ENCODE data around the gene NXF1.

Gene NXF1

DNA sequence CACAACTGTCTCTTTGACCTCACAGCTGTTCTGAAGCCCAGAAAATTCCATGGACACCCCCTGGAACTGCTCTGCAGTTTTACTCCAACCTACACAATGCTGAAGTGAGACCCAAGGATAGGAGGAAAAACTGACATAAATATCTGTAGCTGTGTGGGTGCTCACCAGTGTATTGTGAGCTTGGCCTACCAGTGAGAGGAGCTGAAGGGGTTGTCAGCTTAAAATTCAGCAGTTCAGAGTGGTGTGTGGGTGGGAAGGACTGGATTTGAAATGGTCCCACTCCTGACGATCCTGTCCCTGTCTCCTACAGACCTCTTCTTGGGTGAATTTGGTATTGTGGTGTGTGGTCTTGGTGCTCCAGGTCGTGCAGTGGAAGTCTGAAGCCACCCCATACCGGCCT, 15.7 kb downstream of the NXF1 start:
- TF ChIP-seq ZFHX2 (tag by site-specific recombination; conservative IDR thresholded peaks at IDR 0.05) (peak; percentile 53), EGR2 (tag by site-specific recombination; IDR thresholded peaks at IDR 0.05; ENCODE audit: low read depth) (peak; percentile 56), ZNF561 (tag by site-specific recombination; IDR thresholded peaks at IDR 0.05; ENCODE audit: borderline replicate concordance) (no peak)
- TF ChIP-seq, protein P1, sequence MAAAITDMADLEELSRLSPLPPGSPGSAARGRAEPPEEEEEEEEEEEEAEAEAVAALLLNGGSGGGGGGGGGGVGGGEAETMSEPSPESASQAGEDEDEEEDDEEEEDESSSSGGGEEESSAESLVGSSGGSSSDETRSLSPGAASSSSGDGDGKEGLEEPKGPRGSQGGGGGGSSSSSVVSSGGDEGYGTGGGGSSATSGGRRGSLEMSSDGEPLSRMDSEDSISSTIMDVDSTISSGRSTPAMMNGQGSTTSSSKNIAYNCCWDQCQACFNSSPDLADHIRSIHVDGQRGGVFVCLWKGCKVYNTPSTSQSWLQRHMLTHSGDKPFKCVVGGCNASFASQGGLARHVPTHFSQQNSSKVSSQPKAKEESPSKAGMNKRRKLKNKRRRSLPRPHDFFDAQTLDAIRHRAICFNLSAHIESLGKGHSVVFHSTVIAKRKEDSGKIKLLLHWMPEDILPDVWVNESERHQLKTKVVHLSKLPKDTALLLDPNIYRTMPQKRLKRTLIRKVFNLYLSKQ (tag by site-specific recombination; IDR thresholded peaks at IDR 0.05; ENCODE audit: borderline replicate concordance): no peak
- no peaks in the 10 kb centered on the region for H3K9me3 ChIP-seq (ENCODE audit: control insufficient read depth, insufficient read depth, low read depth, low read length)
- H3K4me3 ChIP-seq (ENCODE audit: low read depth, low read length): no peak overlapping the region
- CTCF ChIA-PET: interaction anchor here (0.6 to 1.3 kb wide), 4 partner anchors 10 to 74 kb away, joined by 3 to 4 read pairs (median 4); no protein-coding TSS in a partner anchor
- H3K4me1 ChIP-seq (ENCODE audit: control insufficient read depth, insufficient read depth, low read length): no peaks in the 10 kb centered on the region
- POLR2A ChIA-PET: interaction anchor here (0.5 to 5.6 kb wide), 15 partner anchors 15 to 961 kb away, joined by 3 to 47 read pairs (median 5); partner anchors contain the start of genes HNRNPUL2, NXF1, POLR2G and SLC3A2
- H3K36me3 ChIP-seq (ENCODE audit: control insufficient read depth in 2 of 2, insufficient read depth in 1 of 2, low read length in 2 of 2): peaks cover 4 to 54% of the 10 kb centered on the region in 2 experiments; a peak in 2 of 3 replicates
- H3K27ac ChIP-seq (ENCODE audit: extremely low read depth, low read depth, low read length): no peak overlapping the region

DNA sequence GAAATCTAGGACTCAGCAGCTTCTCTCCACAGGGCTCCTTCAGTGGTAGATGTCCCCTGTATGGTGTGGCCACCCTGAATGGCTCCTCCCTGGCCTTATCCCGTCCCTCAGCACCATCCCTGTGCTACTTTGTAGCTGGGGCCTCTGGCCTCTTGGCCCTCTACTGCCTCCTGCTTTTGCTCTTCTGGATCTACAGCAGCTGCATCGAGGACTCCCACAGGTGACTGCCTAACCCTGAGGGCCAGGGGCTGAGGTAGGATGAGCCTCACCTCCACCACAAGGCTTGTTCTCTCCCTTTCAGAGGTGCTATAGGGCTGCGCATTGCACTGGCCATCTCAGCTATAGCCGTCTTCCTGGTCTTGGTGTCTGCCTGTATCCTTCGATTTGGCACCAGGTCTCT, 16.2 kb downstream of the NXF1 start:
- ChIA-PET POLR2A (interaction anchor here (0.5 to 5.6 kb wide), 13 partner anchors 12 to 960 kb away, joined by 3 to 47 read pairs (median 6); partner anchors contain the start of genes NXF1, POLR2G, STX5 and TEX54), CTCF (interaction anchor here (0.8 to 1.1 kb wide), 3 partner anchors 11 to 108 kb away, joined by 3 read pairs; no protein-coding TSS in a partner anchor)
- H3K4me1 ChIP-seq (ENCODE audit: control insufficient read depth, insufficient read depth, low read length): no peaks in the 10 kb centered on the region
- H3K9me3 ChIP-seq (ENCODE audit: control insufficient read depth, insufficient read depth, low read depth, low read length): no peaks in the 10 kb centered on the region
- no peak overlapping the region for H3K27ac ChIP-seq (ENCODE audit: extremely low read depth, low read depth, low read length)
- H3K4me3 ChIP-seq (ENCODE audit: low read depth, low read length): no peak overlapping the region
- peak; percentile 80 for TF ChIP-seq SCRT2 (tag by site-specific recombination; IDR thresholded peaks at IDR 0.05)
- TF ChIP-seq SCRT1 (tag by site-specific recombination; IDR thresholded peaks at IDR 0.05; ENCODE audit: borderline replicate concordance): 0 out of 2 replicates have a peak, but pooled peaks have one; percentile 21
- TF ChIP-seq ZNF274 (IDR thresholded peaks at IDR 0.05; ENCODE audit: low read length): no peak
- TF ChIP-seq ZNF274 (tag by site-specific recombination; IDR thresholded peaks at IDR 0.05; ENCODE audit: borderline replicate concordance): no peak
- peaks cover 3 to 48% of the 10 kb centered on the region in 2 experiments; a peak in 2 of 3 replicates for H3K36me3 ChIP-seq (ENCODE audit: control insufficient read depth in 2 of 2, insufficient read depth in 1 of 2, low read length in 2 of 2)

DNA sequence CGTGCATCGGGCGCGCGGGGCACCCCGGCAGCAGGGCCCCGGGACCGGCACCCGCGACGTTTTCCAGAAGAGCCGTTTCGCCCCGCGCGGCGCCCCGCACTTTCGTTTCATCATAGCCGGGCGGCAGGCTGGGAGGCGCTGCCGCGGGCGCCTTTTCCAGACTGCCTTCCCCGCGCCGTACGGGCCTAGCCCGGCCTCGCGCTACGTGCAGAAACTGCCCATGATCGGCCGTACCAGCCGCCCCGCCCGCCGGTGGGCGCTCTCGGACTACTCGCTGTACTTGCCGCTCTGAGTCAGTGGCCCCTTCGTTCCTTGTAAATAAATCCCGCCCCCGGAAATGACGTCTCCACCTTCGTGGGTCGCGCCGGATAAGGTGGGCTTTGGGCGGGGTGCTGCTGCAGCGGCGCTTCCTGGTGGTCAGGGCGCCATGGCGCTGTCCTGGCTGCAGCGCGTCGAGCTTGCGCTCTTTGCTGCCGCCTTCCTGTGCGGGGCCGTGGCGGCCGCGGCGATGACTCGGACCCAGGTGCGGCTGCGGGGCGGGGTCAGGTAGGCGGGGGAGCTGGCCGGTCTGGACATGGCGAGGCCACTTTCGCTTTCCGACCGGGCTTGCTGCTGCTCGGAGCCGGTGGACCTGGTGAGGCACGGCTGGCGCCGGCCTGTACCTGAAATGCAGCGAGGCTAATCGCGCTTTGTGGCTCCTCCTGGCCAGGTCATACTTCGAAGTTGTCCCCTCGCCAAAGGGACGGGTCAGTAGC, 18.1 kb downstream of the NXF1 start, which contains the start of gene TMEM179B:
Gene TMEM179B (plus strand): TSS at position 398 of the 755 bp plus-strand sequence. CDS start 30 bp downstream, at position 428.
- CTCF ChIA-PET: interaction anchor here (0.5 to 3.2 kb wide), 34 partner anchors 8 to 235 kb away, joined by 3 to 45 read pairs (median 4); partner anchors contain the start of genes HNRNPUL2, STX5, TAF6L and ZBTB3
- Histone ChIP-seq H3K4me3 (ENCODE audit: low read depth, low read length) (peak within 1 kb of the TSS; percentile 87), H3K27ac (ENCODE audit: extremely low read depth, low read depth, low read length) (peak within 1 kb of the TSS; percentile 76), H3K9me3 (ENCODE audit: control insufficient read depth, insufficient read depth, low read depth, low read length) (no peaks in the 10 kb centered on the region), H3K36me3 (ENCODE audit: control insufficient read depth in 2 of 2, insufficient read depth in 1 of 2, low read length in 2 of 2) (peaks cover 0 to 46% of the 10 kb centered on the region in 2 experiments; a peak in 1 of 3 replicates), H3K4me1 (ENCODE audit: control insufficient read depth, insufficient read depth, low read length) (no peaks in the 10 kb centered on the region)
- POLR2A ChIA-PET: interaction anchor here (0.5 to 5.6 kb wide), 37 partner anchors 10 to 373 kb away, joined by 3 to 54 read pairs (median 5); partner anchors contain the start of genes B3GAT3, C11orf98, CSKMT and EEF1G
- TF ChIP-seq ZNF211 (tag by site-specific recombination; IDR thresholded peaks at IDR 0.05; ENCODE audit: low read depth) (no peak), PRDM1 (tag by site-specific recombination; IDR thresholded peaks at IDR 0.05) (no peak), ZBTB20 (tag by site-specific recombination; IDR thresholded peaks at IDR 0.05) (peak; percentile 66), ZNF112 (tag by site-specific recombination; IDR thresholded peaks at IDR 0.05) (no peak), YY1 (tag by site-specific recombination; IDR thresholded peaks at IDR 0.05) (peak; percentile 82), ZNF843 (tag by site-specific recombination; IDR thresholded peaks at IDR 0.05) (peak; percentile 33; the same call in 1 of the 2 replicates), EGR2 (tag by site-specific recombination; IDR thresholded peaks at IDR 0.05; ENCODE audit: low read depth) (peak; percentile 61; the same call in 1 of the 2 replicates), ZNF433 (tag by site-specific recombination; IDR thresholded peaks at IDR 0.05; ENCODE audit: low read depth) (no peak), YY2 (tag by site-specific recombination; IDR thresholded peaks at IDR 0.05) (peak; percentile 84), ZBTB17 (tag by site-specific recombination; IDR thresholded peaks at IDR 0.05) (peak; percentile 76), GLIS2 (tag by site-specific recombination; IDR thresholded peaks at IDR 0.05) (peak; percentile 15; the same call in 1 of the 2 replicates)
- TF ChIP-seq, protein P2, sequence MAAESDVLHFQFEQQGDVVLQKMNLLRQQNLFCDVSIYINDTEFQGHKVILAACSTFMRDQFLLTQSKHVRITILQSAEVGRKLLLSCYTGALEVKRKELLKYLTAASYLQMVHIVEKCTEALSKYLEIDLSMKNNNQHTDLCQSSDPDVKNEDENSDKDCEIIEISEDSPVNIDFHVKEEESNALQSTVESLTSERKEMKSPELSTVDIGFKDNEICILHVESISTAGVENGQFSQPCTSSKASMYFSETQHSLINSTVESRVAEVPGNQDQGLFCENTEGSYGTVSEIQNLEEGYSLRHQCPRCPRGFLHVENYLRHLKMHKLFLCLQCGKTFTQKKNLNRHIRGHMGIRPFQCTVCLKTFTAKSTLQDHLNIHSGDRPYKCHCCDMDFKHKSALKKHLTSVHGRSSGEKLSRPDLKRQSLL (tag by site-specific recombination; IDR thresholded peaks at IDR 0.05): no peak
- TF ChIP-seq, protein P3, sequence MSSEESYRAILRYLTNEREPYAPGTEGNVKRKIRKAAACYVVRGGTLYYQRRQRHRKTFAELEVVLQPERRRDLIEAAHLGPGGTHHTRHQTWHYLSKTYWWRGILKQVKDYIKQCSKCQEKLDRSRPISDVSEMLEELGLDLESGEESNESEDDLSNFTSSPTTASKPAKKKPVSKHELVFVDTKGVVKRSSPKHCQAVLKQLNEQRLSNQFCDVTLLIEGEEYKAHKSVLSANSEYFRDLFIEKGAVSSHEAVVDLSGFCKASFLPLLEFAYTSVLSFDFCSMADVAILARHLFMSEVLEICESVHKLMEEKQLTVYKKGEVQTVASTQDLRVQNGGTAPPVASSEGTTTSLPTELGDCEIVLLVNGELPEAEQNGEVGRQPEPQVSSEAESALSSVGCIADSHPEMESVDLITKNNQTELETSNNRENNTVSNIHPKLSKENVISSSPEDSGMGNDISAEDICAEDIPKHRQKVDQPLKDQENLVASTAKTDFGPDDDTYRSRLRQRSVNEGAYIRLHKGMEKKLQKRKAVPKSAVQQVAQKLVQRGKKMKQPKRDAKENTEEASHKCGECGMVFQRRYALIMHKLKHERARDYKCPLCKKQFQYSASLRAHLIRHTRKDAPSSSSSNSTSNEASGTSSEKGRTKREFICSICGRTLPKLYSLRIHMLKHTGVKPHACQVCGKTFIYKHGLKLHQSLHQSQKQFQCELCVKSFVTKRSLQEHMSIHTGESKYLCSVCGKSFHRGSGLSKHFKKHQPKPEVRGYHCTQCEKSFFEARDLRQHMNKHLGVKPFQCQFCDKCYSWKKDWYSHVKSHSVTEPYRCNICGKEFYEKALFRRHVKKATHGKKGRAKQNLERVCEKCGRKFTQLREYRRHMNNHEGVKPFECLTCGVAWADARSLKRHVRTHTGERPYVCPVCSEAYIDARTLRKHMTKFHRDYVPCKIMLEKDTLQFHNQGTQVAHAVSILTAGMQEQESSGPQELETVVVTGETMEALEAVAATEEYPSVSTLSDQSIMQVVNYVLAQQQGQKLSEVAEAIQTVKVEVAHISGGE (tag by site-specific recombination; conservative IDR thresholded peaks at IDR 0.05; ENCODE audit: low read depth): peak; percentile 85
- TF ChIP-seq, protein P4, sequence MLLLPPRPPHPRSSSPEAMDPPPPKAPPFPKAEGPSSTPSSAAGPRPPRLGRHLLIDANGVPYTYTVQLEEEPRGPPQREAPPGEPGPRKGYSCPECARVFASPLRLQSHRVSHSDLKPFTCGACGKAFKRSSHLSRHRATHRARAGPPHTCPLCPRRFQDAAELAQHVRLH (tag by site-specific recombination; IDR thresholded peaks at IDR 0.05): peak; percentile 58
- TF ChIP-seq, protein P1 (tag by site-specific recombination; IDR thresholded peaks at IDR 0.05; ENCODE audit: borderline replicate concordance): no peak

Measured in HEK293 (cell line).